ACHN (cell line): ENCODE results near the gene CD180.
A peak's percentile ranks its signal among the peaks of the same experiment; 100 is the strongest.
"Not testable (repeated sequence)": the region's sequence is repeated elsewhere in the genome, so short reads cannot be mapped to it uniquely, and the experiment has no call there.

ENCODE experiments used
- DNase-seq: peaks from one replicate; pipeline ENCODE4 v3.0.0-alpha.2; 2015
- in situ Hi-C: cut with HindIII; loops from 2 replicates; pipeline ENCODE4 v1.10.0; 2017; ENCODE audit warnings: low sequenced_read_pairs, low pct_ligation_motif_present, low pct_unique_long_range_greater_than_20kb

CD180 gene

DNA sequence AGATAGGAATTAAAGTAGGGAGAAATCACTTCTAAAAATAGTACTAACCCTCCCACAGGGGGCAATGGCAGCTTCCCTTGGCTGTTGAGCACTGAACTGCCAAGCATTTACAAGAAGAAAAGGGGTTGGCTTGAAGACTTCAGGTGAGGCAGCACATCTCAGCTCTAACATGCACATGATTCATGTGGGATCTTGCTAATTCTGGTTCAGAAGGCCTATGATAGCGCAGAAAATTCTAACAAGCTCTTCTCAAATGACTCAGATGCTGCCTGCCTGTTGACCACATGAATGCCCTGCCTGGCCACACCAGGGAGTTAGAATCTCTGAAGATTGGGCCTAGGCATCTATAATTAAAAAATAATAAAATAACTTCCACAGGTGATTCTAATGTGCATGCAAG is 22.6 kb downstream of the CD180 start:
- in situ Hi-C loops = no loop called here
- no peak for DNase-seq

DNA sequence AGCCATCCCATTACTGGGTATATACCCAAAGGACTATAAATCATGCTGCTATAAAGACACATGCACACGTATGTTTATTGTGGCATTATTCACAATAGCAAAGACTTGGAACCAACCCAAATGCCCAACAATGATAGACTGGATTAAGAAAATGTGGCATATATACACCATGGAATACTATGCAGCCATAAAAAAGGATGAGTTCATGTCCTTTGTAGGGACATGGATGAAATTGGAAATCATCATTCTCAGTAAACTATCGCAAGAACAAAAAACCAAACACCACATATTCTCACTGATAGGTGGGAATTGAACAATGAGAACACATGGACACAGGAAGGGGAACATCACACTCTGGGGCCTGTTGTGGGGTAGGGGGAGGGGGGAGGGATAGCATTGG is 23.2 kb downstream of the CD180 start:
- DNase-seq = not testable (repeated sequence)

DNA sequence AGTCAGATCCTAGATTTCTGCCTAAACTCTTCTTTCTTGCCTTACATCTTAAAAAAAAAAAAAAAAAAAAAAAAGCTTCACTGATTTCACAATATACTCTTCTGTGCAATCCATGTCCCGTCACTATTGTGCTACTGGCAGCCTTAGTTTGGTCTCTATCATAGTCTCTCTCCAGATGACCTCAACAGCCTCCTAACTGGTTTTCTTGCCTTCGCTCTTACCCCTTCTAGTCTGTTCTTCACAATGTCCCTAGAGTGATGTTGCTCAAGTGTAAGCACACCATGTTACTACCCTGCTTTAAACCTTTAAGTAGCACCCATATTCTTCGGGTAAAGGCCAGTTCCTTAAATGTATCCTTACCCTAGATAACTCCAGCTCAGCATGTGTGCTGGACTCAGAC is 25.8 kb downstream of the CD180 start:
- in situ Hi-C loops = no loop called here

More for the DNA sequence above, 23.2 kb downstream of the CD180 start:
- in situ Hi-C loops = not testable (repeated sequence)

DNA sequence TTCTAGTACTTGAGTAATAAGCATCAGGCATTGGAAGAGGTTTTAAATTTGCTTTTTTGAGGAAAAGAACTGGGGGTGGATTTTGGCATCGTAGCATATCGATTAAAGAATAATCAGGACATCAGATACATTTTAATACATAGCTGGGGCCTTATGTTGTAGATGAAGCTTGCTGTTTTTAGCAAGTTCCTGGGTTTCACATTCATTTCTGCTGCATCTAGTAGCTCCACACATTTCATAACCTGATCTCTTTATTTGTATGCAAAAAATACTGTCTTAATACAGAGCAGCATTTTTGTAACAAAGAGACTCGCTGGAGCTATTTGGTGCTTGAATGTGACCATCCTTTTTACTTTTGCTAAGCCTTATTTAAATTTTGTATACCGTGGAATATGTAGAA is 28.5 kb downstream of the CD180 start:
- in situ Hi-C loops = no loop called here

More for the DNA sequence above, 25.8 kb downstream of the CD180 start:
- no peak for DNase-seq

DNA sequence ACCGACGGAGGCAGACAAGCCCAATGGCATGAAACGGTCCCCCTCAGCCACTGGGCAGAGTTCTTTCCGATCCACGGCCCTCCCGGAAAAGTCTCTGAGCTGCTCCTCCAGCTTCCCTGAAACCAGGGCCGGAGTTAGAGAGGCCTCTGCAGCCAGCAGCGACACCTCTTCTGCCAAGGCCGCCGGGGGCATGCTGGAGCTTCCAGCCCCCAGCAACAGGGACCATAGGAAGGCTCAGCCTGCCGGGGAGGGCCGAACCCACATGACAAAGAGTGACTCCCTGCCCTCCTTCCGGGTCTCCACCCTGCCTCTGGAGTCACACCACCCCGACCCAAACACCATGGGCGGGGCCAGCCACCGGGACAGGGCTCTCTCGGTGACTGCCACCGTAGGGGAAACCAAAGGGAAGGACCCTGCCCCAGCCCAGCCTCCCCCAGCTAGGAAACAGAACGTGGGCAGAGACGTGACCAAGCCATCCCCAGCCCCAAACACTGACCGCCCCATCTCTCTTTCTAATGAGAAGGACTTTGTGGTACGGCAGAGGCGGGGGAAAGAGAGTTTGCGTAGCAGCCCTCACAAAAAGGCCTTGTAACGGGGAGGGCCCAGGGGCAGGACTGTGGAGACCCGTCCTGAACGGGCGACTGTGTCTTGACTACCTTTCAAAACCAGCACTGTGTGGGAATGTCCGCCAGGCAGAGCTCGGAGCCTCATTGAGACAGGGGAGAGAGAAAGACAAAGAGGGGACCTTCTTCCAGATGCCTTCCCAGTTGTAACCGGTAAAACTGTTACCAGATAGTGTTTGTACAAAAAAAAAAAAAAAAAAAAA is 29.9 kb downstream of the CD180 start:
- DNase-seq = no peak
- in situ Hi-C loops = no loop called here

More for the DNA sequence above, 28.5 kb downstream of the CD180 start:
- DNase-seq = no peak

DNA sequence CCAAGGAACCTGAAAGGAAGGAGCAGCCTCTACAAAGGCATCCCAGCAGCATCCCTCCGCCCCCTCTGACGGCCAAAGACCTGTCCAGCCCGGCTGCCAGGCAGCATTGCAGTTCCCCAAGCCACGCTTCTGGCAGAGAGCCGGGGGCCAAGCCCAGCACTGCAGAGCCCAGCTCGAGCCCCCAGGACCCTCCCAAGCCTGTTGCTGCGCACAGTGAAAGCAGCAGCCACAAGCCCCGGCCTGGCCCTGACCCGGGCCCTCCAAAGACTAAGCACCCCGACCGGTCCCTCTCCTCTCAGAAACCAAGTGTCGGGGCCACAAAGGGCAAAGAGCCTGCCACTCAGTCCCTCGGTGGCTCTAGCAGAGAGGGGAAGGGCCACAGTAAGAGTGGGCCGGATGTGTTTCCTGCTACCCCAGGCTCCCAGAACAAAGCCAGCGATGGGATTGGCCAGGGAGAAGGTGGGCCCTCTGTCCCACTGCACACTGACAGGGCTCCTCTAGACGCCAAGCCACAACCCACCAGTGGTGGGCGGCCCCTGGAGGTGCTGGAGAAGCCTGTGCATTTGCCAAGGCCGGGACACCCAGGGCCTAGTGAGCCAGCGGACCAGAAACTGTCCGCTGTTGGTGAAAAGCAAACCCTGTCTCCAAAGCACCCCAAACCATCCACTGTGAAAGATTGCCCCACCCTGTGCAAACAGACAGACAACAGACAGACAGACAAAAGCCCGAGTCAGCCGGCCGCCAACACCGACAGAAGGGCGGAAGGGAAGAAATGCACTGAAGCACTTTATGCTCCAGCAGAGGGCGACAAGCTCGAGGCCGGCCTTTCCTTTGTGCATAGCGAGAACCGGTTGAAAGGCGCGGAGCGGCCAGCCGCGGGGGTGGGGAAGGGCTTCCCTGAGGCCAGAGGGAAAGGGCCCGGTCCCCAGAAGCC is 30.8 kb downstream of the CD180 start:
- DNase-seq = no peak
- in situ Hi-C loops = no loop called here

DNA sequence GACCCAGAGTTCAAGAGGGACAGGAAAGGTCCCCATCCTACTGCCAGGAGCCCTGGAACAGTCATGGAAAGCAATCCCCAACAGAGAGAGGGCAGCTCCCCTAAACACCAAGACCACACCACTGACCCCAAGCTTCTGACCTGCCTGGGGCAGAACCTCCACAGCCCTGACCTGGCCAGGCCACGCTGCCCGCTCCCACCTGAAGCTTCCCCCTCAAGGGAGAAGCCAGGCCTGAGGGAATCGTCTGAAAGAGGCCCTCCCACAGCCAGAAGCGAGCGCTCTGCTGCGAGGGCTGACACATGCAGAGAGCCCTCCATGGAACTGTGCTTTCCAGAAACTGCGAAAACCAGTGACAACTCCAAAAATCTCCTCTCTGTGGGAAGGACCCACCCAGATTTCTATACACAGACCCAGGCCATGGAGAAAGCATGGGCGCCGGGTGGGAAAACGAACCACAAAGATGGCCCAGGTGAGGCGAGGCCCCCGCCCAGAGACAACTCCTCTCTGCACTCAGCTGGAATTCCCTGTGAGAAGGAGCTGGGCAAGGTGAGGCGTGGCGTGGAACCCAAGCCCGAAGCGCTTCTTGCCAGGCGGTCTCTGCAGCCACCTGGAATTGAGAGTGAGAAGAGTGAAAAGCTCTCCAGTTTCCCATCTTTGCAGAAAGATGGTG is 31.6 kb downstream of the CD180 start:
- no peak for DNase-seq
- in situ Hi-C loops = no loop called here

DNA sequence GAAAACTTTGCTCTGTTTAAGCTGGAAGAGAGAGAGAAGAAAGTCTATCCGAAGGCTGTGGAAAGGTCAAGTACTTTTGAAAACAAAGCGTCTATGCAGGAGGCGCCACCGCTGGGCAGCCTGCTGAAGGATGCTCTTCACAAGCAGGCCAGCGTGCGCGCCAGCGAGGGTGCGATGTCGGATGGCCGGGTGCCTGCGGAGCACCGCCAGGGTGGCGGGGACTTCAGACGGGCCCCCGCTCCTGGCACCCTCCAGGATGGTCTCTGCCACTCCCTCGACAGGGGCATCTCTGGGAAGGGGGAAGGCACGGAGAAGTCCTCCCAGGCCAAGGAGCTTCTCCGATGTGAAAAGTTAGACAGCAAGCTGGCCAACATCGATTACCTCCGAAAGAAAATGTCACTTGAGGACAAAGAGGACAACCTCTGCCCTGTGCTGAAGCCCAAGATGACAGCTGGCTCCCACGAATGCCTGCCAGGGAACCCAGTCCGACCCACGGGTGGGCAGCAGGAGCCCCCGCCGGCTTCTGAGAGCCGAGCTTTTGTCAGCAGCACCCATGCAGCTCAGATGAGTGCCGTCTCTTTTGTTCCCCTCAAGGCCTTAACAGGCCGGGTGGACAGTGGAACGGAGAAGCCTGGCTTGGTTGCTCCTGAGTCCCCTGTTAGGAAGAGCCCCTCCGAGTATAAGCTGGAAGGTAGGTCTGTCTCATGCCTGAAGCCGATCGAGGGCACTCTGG is 32.6 kb downstream of the CD180 start:
- in situ Hi-C loops = no loop called here
- DNase-seq = no peak

DNA sequence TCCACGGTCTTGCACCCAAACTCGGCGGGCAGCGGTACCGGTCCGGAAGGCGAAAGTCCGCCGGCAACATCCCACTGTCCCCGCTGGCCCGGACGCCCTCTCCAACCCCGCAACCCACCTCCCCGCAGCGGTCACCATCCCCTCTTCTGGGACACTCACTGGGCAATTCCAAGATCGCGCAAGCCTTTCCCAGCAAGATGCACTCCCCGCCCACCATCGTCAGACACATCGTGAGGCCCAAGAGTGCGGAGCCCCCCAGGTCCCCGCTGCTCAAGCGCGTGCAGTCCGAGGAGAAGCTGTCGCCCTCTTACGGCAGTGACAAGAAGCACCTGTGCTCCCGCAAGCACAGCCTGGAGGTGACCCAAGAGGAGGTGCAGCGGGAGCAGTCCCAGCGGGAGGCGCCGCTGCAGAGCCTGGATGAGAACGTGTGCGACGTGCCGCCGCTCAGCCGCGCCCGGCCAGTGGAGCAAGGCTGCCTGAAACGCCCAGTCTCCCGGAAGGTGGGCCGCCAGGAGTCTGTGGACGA is 33.3 kb downstream of the CD180 start:
- DNase-seq = no peak
- in situ Hi-C loops = no loop called here

DNA sequence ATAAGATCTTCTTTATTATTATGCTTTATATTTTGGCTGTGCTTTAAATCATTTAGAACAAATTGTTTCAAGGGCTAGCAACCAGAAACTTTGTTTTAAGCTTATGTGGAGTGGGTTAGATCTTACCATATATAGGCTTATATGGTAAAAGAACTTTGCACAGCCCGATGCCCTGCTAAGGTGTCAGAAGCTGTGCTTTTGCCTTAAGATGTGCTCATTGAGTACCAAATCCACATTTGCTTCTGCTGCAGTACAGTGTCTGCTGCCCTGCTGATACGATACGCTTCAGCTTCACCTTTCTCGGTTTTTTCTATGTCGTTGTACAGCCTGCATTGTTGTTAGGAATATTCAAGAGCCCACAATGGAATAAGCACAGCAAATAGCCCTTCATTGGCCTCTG is 34.8 kb downstream of the CD180 start:
- in situ Hi-C loops = no loop called here
- no peak for DNase-seq

DNA sequence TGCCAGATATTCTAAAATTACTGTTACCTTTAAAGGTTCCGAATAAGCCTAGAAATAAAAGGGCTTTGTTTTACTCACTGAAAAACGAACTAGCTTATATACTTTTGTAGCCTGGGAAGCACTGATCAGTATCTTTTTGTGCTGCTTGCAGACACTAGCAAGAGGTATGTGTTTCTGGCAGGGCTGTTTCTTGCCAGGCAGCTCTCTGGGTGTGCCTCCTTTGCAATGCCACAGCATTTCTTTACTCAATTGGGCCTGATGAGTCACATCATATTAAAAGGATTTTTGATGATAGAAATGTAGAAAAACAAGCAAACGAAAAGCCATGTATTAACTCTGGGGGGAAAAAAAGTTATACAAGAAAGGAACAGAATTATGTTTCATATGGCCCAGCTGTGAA is 35.6 kb downstream of the CD180 start:
- in situ Hi-C loops = no loop called here
- no peak for DNase-seq

DNA sequence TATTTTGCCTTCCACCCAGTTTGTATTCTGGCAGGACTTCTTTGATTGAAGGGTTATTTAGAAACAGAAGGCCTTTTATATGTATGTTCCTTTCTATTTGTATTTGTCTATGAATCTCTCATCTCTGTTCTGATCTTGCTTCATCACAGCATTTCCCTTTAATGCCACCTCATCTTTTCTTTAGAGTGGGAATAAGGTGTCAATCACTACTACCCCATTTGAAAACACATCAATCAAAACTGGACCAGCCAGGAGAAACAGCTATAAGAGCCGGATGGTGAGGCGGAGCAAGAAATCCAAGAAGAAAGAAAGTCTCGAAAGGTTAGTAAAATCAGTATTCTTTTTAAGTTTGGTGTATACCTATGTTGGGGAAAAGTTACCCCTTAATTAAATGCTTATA is 36.3 kb downstream of the CD180 start:
- no peak for DNase-seq
- in situ Hi-C loops = no loop called here

DNA sequence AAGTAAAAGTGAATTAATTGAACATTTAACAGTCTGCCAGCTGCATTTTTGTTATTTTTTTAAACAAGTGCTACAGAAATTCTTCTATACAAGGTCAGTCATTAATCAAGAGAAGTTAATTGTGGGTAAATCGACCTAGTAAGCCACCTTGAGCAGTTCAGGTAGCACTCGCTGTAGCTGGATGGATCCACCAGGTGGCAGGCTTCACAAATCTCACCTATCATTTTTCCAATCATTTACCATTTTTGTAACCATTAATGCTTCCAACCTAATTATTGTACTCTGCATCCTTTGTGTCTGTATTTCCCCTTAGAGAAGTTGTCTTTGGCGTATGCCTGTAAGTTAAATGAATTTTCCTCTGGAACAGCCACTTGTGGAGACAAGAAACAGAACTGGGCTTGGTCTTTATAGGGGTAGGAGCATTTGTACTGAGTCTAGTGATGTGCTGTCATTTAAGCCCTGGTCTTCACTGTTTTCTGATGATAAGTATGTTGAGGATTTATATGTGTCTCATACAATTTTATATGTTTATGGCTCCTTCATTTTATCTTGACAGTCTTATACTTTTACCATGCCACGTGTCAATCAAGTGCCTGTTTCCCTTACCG is 39.5 kb downstream of the CD180 start:
- in situ Hi-C loops = no loop called here
- peak; percentile 19 for DNase-seq

DNA sequence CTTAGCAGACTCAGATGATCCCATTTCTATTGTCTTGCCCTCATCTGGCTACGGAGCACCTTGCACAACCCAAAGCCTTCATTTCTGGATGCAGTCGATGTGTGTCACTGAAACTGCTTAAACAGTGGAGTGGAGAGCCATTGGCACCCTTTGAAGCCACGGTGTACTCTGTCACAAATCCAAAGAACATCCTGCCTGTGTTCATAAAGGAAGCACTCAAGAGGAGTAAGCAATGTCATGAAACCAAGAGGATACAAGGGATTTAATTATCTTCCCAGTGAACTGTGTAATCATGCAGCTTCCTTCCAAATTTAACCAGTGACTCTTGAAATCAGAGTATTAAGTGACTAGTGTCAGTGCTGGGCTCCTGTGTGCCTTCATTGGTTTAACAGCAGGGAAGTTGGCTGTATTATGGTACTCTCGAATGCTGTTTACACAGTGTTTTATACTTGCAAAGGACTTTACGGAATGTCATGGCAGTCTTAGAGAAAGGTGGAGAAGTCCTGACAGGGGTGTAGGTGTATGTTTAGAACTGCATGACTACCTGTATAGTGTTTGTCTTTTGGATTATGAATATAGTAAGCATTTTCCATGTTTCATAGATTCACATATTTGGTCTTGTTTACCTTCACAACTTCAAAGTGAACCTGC is 41.9 kb downstream of the CD180 start:
- DNase-seq = no peak
- in situ Hi-C loops = no loop called here

DNA sequence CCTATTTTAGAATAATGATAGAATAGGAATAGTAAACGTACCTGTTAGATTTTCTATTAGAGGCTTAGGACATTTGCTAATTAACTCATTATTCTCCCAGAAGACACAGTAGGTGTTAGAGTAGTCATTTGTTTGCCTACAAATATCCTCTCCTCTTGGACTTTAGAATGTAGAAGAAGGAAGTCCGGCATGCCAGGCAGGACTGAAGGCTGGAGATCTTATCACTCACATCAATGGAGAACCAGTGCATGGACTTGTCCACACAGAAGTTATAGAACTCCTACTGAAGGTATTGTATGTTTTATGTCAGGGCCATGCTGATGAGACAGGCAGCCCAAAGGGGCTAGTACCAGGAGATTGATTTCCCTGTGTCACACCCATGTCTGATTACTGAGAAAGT is 43.3 kb downstream of the CD180 start:
- DNase-seq = no peak
- in situ Hi-C loops = no loop called here

DNA sequence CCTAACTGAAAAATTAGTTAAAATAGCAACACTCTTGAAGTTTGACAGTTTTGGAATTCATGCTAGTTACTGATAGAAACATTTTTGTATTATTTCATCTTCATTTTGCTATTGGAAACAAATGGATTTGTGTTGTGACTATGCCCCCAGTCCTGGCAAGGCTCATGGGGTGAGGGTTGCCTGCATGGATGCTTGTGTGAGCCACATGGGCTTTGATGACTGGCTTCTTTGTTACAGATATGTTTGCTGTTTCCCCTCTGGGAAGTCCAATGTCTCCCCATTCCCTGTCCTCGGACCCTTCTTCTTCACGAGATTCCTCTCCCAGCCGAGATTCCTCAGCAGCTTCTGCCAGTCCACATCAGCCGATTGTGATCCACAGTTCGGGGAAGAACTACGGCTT is 44.2 kb downstream of the CD180 start:
- in situ Hi-C loops = no loop called here

DNA sequence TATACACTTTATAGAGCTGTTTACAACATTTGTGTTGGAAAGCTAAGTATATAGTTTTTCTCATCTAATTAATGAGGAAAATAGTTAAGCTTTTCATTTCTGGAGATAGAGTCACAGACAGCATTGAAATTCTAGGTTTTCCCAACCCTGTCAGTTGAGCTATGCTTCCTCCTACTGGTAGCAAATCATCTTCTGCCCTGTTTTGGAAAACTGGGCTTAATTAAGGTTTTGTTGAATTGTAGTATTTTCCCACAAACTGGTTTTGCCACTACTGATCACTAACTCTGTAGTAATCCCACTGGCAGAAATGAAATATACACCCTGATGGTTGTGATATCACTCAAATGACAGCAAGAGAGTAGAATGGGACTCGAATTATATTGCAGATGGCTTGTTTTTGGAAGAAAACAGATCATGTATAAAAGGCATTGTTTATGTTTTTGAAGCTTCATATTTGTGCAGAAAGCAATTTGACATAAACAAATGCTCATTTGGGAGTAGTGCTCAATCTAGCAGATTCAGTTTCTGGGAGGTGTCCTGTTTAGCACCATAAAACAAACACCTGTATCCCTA is 46.6 kb downstream of the CD180 start:
- in situ Hi-C loops = no loop called here

More for the DNA sequence above, 44.2 kb downstream of the CD180 start:
- no peak for DNase-seq

More for the DNA sequence above, 46.6 kb downstream of the CD180 start:
- peak; percentile 12 for DNase-seq
